Endodermal cell (in vitro differentiated cells): ENCODE data around the gene RIPK1. TPM values are rescaled to one million over a fixed set of nuclear protein-coding genes. Genes with fewer than 3 reads are reported as not detected.

ENCODE experiments used
- DNase-seq: peaks from one replicate; pipeline ENCODE4 v3.0.0-alpha.2; 2017
- H3K27ac ChIP-seq: 2 replicates; pipeline ENCODE4 v1.5.1; 2013; ENCODE audit warnings: mild to moderate bottlenecking, low read depth, low read length, moderate library complexity
- H3K27me3 ChIP-seq: 2 replicates; pipeline ENCODE4 v1.6.1; 2013; ENCODE audit warnings: mild to moderate bottlenecking, low read length, moderate library complexity; ENCODE audit not compliant: insufficient read depth, control insufficient read depth, poor library complexity, severe bottlenecking
- H3K36me3 ChIP-seq: 2 replicates; pipeline ENCODE4 v1.7.0; 2013; ENCODE audit warnings: mild to moderate bottlenecking, low read length, moderate library complexity; ENCODE audit not compliant: control insufficient read depth, insufficient read depth
- H3K4me1 ChIP-seq: one replicate; pipeline ENCODE4 v1.7.0; 2013; ENCODE audit warnings: low read length; ENCODE audit not compliant: control insufficient read depth, insufficient read depth
- H3K4me3 ChIP-seq: 2 replicates; pipeline ENCODE4 v1.5.1; 2013; ENCODE audit warnings: mild to moderate bottlenecking, low read length, moderate library complexity
- H3K9ac ChIP-seq: 2 replicates; pipeline ENCODE4 v1.6.1; 2013; ENCODE audit warnings: mild to moderate bottlenecking, low read length, moderate library complexity; ENCODE audit not compliant: poor library complexity, severe bottlenecking; ENCODE audit errors: extremely low read depth
- H3K9me3 ChIP-seq: 2 replicates; pipeline ENCODE4 v1.6.1; 2013; ENCODE audit warnings: mild to moderate bottlenecking, low read length, moderate library complexity; ENCODE audit not compliant: control insufficient read depth
- H3K27ac Mint-ChIP-seq: 2 replicates; pipeline ENCODE4 v1.8.0; 2020; ENCODE audit warnings: mixed read lengths
- H3K27me3 Mint-ChIP-seq: 2 replicates; pipeline ENCODE4 v1.8.0; 2021; ENCODE audit warnings: mild to moderate bottlenecking, mixed read lengths; ENCODE audit not compliant: insufficient read depth
- H3K36me3 Mint-ChIP-seq: 2 replicates; pipeline ENCODE4 v1.8.0; 2020; ENCODE audit warnings: low read depth, mixed read lengths
- H3K4me1 Mint-ChIP-seq: 2 replicates; pipeline ENCODE4 v1.8.0; 2020; ENCODE audit warnings: mixed read lengths
- H3K4me3 Mint-ChIP-seq: 2 replicates; pipeline ENCODE4 v1.8.0; 2020; ENCODE audit warnings: mild to moderate bottlenecking, moderate library complexity, mixed read lengths
- H3K9me3 Mint-ChIP-seq: 2 replicates; pipeline ENCODE4 v1.8.0; 2020; ENCODE audit warnings: mild to moderate bottlenecking, mixed read lengths
- CTCF ChIP-seq: fragments of 200-600 bp; sonication (generic); conservative IDR thresholded peaks from 2 replicates; pipeline ENCODE4 v1.5.0; 2021; ENCODE audit warnings: antibody characterized with exemption, mild to moderate bottlenecking
- WGBS, 2 experiments: methylation state at CpG; one replicate each; pipeline versions ENCODE4 v1.1.5 to v1.1.7; 2013; ENCODE audit warnings: missing lambda C conversion rate in 2 of 2, mixed read lengths in 1 of 2; ENCODE audit not compliant: insufficient coverage in 1 of 2, insufficient read length in 1 of 2; 5-methylcytosine and 5-hydroxymethylcytosine counted together
- total RNA-seq, 2 donors: library from RNA; stranded (reverse); fragmentation: NEBNext Ultra II Directional in 1 of 2; extraction: Animal tissue kit (Norgen Biotek cat#: 25700) in 1 of 2; gene quantifications; 2 replicates in 1 of 2; 3 replicates in 1 of 2; pipeline ENCODE4 v1.2.1, GENCODE V29; 2021

Gene RIPK1
- total RNA-seq, 2 donors from 2014 or later: 10.2 to 18.7 TPM

- H3K4me3 ChIP-seq: peak within 1 kb of the TSS; percentile 98
- peaks cover 24% of the 10 kb centered on the region for H3K36me3 Mint-ChIP-seq
- no peaks in the 10 kb centered on the region for H3K27me3 ChIP-seq
- H3K27ac Mint-ChIP-seq: peak within 1 kb of the TSS; percentile 93
- peaks cover 22% of the 10 kb centered on the region for H3K4me1 Mint-ChIP-seq
- H3K27ac ChIP-seq: peak within 1 kb of the TSS; percentile 63
- H3K4me1 ChIP-seq: peaks cover 5% of the 10 kb centered on the region
- H3K36me3 ChIP-seq: peaks cover 26% of the 10 kb centered on the region
- peak; percentile 92 for DNase-seq
- peak; percentile 72 for TF ChIP-seq CTCF
- no peaks in the 10 kb centered on the region for H3K9me3 Mint-ChIP-seq
- H3K27me3 Mint-ChIP-seq: no peaks in the 10 kb centered on the region
- H3K4me3 Mint-ChIP-seq: peak within 1 kb of the TSS; percentile 93
- 0% methylated on average over 12 to 95 of the region's 95 CpGs for WGBS, 2 experiments
- no peaks in the 10 kb centered on the region for H3K9me3 ChIP-seq
- peak within 1 kb of the TSS; percentile 83 for H3K9ac ChIP-seq
These were observed 89.0 kb downstream of the RIPK1 start, which contains the start of gene TUBB2A for GRCh38 chr6:3157131-3157933. Gene TUBB2A (minus strand): TSS chr6:3157544. CDS start chr6:3157463, 81 bp downstream.

GRCh38 chr6:3159805-3160781 is 91.8 kb downstream of the RIPK1 start:
- no peak for TF ChIP-seq CTCF
- Histone ChIP-seq H3K27me3 (no peaks in the 10 kb centered on the region), H3K9ac (no peak overlapping the region), H3K36me3 (peaks cover 7% of the 10 kb centered on the region), H3K9me3 (no peaks in the 10 kb centered on the region), H3K4me3 (peak overlapping the region; percentile 98), H3K27ac (no peak overlapping the region), H3K4me1 (peaks cover 10% of the 10 kb centered on the region)
- H3K27me3 Mint-ChIP-seq: no peaks in the 10 kb centered on the region
- peak; percentile 83 for DNase-seq
- peak overlapping the region; percentile 81 for H3K27ac Mint-ChIP-seq
- H3K36me3 Mint-ChIP-seq: peaks cover 7% of the 10 kb centered on the region
- no peaks in the 10 kb centered on the region for H3K9me3 Mint-ChIP-seq
- peak overlapping the region; percentile 30 for H3K4me3 Mint-ChIP-seq
- peaks cover 40% of the 10 kb centered on the region for H3K4me1 Mint-ChIP-seq
- 51 to 62% methylated on average over 17 to 31 of the region's 31 CpGs for WGBS, 2 experiments

- no peaks in the 10 kb centered on the region for H3K9me3 Mint-ChIP-seq
- WGBS, 2 experiments: 8 to 11% methylated on average over 4 to 5 of the region's 7 CpGs
- H3K36me3 Mint-ChIP-seq: no peaks in the 10 kb centered on the region
- Histone ChIP-seq H3K27me3 (no peaks in the 10 kb centered on the region), H3K9ac (peak overlapping the region; percentile 72), H3K36me3 (no peaks in the 10 kb centered on the region), H3K4me3 (peak overlapping the region; percentile 98), H3K4me1 (peaks cover 10% of the 10 kb centered on the region), H3K9me3 (no peaks in the 10 kb centered on the region), H3K27ac (no peak overlapping the region)
- H3K4me3 Mint-ChIP-seq: peak overlapping the region; percentile 79
- no peaks in the 10 kb centered on the region for H3K27me3 Mint-ChIP-seq
- H3K4me1 Mint-ChIP-seq: peaks cover 54% of the 10 kb centered on the region
- H3K27ac Mint-ChIP-seq: peak overlapping the region; percentile 96
- no peak for TF ChIP-seq CTCF
- peak; percentile 71 for DNase-seq
These were observed 93.8 kb downstream of the RIPK1 start for GRCh38 chr6:3162067-3162497.
